NCI-H1694 treated with DMSO at 0.1 percent for 48 hours (cell line): ENCODE results near the gene SCD.

ENCODE experiments used
- DNase-seq: peaks from one replicate; lab custom pipeline; 2025; lab: John Stamatoyannopoulos, UW

SCD gene

DNA sequence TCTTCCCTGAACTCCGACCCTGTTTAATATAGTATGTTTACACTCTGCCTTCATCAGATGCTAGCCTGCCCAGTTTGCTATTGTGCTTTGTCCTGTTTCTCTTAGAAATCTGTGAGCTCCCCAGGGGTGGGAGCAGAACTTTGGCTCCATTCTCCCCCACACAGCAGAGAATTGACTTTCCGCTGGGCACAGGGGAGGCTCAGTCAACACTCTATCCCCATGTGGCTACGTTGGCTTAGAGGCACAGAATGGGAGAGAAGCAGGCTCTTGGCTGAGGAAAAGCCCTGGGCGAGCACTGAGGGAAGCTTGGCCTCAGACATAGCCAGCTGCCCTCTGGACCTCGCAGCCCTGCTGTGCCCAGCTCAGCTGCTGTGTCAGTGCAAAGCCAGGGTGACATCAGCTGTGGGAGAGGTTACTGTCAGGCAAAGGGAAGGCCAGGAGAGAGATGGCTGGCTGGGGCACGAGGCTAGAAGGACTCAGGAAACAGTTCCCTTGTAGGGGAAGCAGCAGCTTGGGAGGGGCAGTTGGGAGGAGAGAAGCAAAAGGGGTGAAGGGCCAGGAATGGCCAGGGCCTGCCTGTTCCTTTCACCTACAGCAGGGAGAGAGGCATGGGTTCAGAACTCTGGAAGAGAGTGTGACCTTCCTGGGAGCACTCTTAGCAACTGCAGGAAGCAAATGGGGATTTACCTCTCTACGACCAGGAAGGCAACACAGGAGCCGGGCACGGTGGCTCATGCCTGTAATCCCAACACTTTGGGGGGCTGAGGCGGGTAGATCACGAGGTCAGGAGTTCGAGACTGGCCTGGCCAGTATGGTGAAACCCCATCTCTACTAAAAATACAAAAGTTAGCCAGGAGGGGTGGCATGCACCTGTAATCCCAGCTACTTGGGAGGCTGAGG is 5.8 kb upstream of the SCD start:
- no peak for DNase-seq

DNA sequence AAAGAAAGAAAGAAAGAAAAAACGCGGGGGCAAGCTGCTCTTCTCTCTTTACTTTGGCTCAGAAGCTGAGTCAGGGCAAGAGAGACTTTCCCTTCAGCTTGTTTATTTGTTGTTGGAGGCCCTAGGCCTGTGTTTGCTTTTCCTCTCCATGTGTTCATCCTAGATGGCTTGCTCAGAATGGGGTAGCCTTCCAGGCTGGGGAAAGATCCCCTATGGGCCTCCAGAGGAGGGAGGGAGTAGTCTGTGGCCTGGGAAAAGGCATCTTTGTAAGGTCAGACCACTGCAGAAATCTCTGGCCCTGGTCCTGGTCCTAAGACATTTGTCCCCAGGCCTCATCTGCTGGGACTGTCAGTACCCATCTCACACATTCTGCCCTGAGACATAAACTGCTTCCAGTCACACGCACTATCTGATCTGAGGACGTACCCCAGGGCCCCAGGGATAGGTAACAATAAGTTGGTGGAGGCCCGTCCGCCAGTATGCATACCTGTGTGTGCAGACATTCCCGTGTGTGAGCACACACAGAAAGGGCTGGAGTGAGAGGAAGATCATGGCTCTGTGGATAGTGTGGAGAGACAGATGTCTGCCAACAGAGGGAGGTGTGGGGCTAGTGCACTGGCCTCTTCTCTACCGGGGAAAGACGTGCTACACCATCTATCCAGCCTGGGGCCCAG is 4.9 kb upstream of the SCD start:
- DNase-seq = peak; percentile 25

DNA sequence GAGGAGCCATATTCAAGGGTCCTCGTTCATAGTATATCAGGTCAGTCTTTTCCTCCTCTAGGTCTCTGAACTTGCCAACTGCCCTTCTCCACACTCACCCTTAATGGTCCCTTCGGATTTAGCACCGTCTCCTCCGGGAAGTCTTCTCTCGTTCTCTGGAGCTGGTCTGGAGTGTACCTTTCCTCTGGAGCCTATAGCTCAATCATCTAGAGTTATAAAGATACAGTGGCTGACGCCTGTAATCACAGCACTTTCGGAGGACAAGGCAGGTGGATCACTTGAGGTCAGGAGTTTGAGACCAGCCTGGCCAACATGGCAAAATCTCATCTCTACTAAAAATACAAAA is 4.4 kb upstream of the SCD start:
- DNase-seq = no peak

DNA sequence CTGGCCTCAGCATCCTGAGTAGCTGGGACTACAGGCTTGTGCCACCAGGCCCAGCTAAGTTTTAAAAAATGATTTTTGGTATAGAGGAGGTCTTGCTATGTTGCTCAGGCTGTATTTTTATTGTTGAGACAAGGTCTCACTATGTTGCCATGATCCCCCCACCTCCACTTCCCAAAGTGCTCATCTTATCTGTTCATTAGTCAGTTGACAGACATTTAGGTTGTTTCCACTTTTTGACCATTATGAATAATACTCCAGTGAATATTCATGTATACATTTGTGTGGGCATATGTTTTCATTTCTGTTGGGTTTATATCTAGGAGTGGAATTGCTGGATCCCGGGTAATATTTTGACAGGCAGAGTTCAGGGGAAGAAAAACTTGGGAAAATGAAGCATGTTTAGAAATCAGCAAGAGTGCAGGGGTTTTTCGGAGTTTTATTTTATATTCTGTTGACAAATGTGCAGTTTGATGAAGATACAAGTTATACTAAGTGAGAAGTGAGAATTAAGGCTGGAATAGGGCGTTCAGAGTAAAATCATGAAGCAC is 2.7 kb upstream of the SCD start:
- DNase-seq = no peak

DNA sequence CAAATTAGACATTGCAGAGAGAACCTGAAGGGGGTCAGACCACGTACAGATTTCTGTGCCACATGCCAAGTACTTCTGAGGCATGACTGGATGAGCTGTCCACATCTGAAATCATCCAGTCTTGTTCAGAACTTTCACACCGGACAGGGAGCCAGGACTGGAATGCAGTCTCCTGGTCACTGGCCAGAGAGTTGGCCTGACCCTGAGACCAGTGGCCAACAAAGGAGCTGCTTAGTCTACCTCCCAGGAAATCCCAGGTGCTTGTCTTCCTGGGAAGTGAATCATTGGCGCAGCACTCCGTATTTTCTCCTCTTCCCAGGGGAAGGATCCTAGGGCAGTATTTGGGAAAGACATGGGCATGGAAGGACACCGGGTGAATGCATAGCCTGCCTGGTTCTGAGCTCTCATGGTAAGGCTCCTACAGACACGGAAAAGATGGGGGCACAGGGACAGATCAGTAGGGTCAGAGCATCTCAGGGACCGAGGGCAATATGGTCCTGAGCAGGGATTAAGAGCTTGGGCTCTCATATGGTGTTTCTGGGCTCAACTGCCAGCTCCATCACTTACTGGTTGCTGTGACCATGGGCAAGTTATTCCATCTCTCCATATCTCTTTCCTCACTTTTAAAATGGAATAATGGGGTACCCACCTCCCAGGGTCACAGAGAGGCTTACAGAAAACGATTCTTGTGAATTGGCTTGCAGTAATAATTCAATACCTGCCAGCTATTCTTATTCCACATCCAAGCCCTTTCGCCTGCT is 1.3 kb upstream of the SCD start:
- peak; percentile 39 for DNase-seq

DNA sequence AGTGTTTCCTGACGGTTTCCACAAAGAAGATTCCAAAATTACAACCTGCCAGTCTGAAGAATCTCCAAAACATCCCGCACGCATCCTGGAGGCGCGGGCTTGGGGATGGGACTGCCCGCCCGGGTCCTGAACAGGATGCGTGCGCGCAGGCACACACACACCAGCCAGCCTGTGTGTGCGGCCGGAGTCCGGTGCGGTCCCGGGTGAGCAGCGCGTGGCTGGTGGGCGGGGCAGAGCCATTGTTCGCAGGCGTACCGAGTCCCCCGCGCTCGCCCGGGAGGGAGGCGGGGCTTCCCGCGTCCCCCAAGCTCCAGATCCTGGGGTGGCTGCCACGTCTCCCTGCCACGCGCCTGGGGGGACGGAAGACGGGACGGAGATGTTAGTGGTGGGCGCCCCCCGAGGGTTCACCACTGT is 675 bp upstream of the SCD start:
- peak; percentile 34 for DNase-seq

DNA sequence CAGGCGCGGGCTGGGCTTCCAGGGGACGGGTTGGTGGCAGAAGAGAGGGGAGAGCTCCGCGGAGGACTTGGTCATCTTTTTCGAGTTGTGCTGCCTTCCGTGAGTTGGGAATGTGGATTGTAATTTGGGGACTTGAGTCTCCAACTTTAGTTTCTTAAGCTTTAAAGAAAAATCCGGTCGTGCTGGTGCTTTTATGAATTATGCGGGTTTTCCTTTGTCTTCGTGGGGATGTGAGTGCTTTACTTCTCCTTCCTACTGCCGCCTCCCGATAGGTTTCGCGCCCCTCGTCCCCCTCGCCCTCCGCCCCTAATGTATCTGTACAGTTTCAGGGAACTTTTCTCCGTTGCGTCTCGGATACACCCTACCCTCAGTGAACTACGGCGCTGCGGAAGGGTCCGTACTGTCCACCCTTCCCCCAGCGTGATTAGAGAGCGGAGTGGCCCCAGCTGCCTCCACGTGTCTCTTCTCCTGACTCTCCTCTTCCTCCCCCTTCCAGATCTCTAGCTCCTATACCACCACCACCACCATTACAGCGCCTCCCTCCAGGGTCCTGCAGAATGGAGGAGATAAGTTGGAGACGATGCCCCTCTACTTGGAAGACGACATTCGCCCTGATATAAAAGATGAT is 649 bp downstream of the SCD start:
- DNase-seq = no peak

DNA sequence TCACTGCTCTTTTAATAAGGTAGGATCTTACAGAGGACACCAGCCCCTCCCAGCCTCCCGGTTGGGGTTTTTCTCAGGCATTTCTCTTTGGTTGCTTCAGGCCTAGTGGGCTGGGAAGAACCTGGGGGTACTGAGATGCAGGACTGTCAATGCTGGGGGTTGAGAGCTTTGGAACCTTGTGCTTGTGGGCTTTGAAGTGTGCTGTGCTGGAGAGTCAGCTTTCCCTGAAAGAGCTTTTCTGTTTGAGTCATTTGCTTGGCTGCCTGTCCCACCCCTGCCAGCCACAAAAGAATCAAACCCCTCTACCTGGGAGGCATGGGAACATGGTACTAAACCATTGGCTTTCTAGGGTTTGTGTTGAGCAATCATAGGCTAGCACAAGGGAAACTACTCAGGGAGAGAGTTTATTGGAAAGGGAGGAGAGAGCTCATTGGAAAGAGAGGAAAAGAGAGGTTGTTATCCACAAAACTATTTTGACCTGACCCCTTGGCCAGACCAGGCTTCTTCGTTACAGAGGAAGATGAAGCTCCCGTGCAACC is 1.4 kb downstream of the SCD start:
- no peak for DNase-seq

DNA sequence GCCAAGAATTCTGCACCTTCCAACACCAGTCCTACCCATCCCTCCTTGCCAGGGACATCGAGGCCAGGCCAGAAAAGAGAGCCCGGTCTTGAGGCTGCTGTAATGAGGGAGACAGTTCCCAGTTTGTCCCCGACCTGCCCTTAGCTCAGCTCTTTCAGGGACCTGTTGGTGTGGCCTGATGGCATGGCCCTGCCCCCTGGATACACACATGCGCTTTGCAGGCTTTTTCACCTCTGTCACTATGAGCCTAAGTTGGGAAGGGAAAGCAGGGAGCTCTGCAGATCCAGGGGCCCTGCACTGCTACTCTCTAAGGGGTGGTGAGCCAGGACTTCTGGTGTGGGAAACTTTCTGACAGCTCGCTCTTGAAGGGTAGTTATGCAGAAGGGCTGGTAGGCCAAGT is 2.1 kb downstream of the SCD start:
- DNase-seq = no peak

DNA sequence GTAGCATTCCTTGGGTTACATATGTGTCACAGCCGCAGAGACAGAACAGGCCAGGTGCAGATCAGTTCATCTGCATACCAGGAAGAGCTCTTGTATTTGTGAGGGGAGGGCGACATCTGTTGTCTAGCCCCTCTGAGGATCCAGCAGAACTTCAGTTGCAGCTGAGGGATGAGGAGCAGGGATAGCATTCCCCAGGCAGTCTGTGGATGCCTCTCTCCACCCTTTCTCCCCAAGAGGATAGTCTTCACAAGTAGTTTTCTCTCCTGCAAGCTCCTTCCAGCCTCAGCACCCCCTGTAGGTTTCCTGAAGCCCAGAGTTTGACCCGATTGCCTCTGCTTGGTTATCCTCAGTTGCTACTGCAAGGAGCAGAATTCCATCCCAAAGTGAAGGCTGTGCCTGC is 2.6 kb downstream of the SCD start:
- DNase-seq = no peak

DNA sequence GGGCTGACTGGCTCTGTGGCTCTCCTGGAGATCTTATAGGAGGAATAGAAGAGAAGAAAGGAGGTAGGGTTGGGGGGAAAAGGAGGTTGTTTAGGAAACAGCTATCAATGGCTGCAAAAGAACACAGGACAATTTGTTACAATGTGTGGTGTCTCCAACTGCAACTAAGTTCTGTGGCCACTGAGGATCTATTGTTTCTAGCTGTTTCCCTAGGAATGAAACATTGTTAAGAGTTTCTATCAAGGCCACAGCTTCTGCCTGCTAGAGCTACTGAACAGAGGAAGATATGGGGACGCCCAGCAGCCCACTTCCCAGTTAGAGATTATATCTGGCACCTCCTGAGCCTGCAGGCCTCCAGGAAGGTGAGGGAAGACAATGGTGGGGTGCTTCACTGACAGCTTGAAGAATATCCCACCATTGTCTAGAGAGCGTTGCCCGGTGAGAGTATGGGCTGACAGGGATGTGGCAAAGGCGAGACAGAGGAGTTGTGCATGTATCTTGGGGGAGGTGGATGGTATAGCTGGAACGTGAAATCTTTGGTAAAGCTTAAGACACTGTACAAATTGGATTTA is 4.0 kb downstream of the SCD start:
- DNase-seq = no peak

DNA sequence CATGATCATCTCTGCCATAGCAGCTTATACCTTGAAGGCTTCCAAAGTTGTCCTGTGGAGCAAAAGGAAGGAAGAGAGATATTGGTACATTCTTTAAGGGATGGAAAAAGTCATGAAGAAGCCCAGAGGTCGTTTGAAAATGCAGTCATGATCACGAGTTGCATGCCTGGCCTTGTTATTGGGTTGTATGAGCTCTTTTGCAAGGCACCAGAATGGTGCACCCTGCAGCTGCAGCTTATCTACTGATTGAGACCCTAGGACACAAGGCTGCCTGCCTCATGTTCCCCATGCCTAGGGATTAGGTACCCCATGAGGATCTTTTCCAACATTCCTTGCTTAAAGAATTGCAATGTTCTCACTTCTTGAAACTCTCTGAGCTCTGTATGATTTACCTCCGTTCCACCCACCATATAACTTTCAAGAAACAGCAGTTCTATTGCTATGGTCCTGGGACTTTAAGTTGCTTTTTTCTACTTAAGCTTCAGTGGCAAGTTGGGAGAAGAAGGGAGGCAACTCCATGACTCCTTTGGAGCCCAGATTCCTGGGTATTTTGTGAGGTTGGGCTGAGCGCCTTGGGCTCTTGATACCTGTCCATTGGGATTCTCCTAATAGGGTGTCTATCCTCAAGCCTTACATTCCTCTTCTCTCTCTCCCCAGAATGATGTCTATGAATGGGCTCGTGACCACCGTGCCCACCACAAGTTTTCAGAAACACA is 6.9 kb downstream of the SCD start:
- DNase-seq = no peak

DNA sequence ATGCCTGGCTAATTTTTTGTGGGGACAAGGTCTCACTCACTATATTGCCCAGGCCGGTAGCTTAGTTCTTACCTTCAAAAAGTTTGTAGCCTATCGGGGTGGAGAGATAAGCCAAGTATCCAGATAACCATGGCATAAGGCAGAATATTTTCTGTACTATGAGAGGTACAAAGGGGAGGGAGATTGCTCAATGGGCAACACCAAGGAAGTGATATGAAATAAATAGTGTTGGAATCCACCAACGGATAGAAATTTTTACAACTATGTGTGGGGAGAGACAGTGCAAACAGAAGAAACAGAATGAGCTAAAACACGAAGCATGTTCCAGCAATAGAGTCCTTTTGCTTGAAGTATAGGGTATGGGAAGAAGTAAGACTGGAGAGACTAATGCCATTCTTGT is 8.1 kb downstream of the SCD start:
- DNase-seq = no peak

DNA sequence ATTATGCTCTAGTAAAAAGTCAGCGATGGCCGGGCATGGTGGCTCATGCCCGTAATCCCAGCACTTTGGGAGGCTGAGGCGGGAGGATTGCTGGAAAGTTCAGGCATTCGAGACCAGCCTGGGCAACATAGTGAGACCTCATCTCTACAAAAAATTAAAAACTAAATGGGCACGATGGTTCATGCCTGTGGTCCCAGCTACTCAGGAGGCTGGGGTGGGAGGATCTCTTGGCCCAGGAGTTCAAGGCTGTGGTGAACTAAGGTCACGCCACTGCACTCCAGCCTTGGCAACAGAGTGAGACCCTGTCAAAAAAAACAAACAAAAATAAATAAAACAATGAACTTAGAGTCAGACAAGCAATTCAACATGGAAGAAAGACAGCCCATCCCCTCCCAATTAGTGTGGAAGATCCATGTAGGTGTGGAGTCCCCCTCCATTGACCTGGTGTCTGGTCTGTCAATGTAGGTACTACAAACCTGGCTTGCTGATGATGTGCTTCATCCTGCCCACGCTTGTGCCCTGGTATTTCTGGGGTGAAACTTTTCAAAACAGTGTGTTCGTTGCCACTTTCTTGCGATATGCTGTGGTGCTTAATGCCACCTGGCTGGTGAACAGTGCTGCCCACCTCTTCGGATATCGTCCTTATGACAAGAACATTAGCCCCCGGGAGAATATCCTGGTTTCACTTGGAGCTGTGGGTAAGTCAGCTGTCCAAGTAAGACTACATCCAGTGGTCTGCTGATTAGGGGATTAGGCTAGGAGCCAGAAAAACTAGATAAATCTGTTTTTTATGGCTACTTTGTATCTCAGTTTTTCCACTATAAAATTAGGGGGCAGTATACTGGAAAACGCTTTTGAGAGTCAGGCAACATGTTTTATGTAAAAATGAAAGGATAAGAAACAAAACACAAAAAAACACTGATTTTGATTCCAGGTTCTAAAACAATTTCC is 9.3 kb downstream of the SCD start:
- DNase-seq = no peak

DNA sequence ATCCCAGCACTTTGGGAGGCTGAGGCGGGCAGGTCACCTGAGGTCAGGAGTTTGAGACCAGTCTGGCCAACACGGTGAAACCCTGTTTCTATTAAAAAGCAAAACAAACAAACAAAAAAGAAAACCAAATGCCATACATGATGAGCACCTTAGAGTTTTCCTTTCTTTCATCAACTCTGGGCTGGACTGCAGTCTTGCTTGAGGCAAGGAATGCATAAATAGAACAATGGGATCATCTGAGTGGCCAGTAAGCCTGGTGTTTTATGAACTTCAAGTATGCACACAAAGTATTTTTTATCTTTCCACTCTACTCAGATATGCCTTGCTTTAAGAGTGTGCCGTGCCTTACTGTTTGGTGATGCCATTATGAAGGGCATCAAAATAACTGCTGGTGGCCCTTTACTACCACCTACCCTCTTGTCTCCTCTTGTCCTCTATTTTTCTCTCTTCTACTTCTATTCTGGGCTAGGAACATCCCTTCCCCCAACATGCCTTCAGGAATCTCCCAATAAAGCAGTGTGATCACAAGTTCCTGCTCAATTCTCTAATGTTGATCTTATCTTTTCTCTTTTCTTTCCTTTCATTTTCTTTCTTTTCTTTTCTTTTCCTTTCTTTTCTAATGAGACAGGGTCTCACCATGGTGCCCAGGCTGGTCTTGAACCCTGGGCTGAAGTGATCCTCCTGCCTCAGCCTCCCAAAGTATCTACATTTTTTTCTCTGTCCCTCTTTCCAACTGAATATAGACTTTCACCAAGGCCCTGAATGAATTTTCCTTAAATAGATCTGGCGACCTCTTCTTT is 10.2 kb downstream of the SCD start:
- no peak for DNase-seq

DNA sequence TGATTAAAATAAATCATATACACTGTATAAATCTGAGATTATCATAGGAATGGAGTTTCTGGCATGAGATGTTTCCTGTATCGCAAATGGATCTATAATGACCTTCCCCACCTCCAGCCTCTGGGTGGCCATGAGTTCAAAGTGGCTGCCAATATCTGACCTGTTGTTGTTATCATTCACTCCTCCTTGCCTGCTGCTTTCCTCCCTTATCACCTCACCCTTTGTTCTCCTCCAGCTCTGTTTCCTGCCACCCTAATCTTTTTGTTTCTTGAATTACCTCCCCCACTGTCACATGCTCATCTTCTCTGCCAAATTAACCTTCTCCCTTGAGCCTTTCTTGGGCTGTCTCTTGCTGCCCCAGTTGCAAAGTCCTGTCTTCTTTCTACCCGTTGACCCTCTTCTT is 12.0 kb downstream of the SCD start:
- no peak for DNase-seq

DNA sequence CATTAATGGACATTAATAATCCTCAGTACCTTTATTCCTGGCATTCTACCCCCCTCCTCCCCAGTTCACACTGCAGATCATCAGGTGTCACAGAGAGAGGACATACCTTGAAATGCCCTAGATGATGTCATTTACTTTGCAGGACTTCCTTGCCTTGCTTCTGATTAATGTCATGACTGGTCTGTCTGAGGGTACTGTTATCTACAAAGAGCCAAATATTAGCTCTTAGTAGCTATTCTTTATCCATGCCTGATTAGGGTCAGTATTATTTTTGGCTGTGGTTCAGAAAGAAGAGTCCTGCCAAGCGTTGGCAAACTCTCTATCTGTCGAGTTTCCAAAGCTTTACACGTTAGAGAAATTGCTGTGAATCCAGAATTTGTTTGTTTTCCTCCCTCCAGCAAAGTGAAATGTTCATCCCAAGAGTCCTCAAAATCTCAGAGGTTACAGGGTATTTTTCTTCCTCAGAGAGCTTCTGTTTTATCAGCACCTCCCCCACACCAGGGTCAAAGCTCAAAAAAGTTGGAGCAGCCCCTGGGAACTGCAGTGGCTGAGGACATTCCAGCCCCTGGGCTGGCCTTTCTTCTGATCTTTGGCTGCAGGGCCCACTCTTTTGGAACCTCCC is 12.6 kb downstream of the SCD start:
- DNase-seq = no peak

DNA sequence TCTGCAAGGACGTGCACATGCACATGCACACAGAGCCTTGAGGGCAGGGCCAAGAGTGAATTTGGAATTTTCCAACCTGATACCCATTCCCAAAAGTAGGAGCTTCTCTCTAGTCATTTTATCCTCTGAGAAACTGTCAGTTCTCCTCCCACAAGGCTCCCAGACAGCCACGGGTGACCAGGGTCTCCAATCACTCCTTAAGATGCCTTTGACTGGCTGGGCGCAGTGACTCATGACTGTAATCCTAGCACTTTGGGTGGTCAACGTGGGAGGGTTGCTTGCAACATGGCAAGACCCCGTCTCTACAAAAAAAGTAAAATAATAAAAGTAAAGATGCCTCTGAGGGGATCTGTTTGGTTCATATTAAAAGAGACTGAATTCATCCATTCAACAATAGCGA is 13.2 kb downstream of the SCD start:
- DNase-seq = no peak
